A549 (cell line): ENCODE results near the gene IFNA14.

Source experiments
- ESRRA ChIP-seq: fragments of 150-350 bp; IDR thresholded peaks from 2 replicates; pipeline ENCODE4 v1.6.1; 2014; ENCODE audit warnings: mild to moderate bottlenecking, low read length, borderline replicate concordance
- PHF8 ChIP-seq: fragments of 200-600 bp; sonication (generic); IDR thresholded peaks from 2 replicates; pipeline ENCODE4 v1.6.1; 2016; ENCODE audit warnings: low read depth, mild to moderate bottlenecking, antibody characterized with exemption, moderate library complexity, borderline replicate concordance
- POLR2A ChIP-seq: IDR thresholded peaks from 2 replicates; pipeline ENCODE4 v1.6.1; 2012; ENCODE audit warnings: mild to moderate bottlenecking, low read length
- POLR2AphosphoS2 ChIP-seq: conservative IDR thresholded peaks from 2 replicates; pipeline ENCODE4 v1.6.1; 2012; ENCODE audit warnings: low read length, improper control_type of control experiment, inconsistent platforms
- ZFP36 ChIP-seq: fragments of 450-650 bp; IDR thresholded peaks from 2 replicates; pipeline ENCODE4 v1.6.1; 2014; ENCODE audit warnings: borderline replicate concordance; ENCODE audit not compliant: partially characterized antibody
- ZSCAN20 ChIP-seq: fragments of 250-450 bp; sonication (Bioruptor Pico); IDR thresholded peaks from 2 replicates; pipeline ENCODE4 v1.8.0; 2022; ENCODE audit warnings: mild to moderate bottlenecking, moderate library complexity
- TF ChIP-seq, protein P1 (sequence below): fragments of >200 bp; sonication (Bioruptor Twin); formaldehyde crosslinking; IDR thresholded peaks from 3 replicates; pipeline ENCODE4 v1.5.1; 2016

- TF ChIP-seq PHF8 (no peak), ZFP36 (no peak), POLR2AphosphoS2 (no peak), ZSCAN20 (CRISPR knock-in tag) (no peak), POLR2A (no peak), ESRRA (no peak)
- TF ChIP-seq, protein P1, sequence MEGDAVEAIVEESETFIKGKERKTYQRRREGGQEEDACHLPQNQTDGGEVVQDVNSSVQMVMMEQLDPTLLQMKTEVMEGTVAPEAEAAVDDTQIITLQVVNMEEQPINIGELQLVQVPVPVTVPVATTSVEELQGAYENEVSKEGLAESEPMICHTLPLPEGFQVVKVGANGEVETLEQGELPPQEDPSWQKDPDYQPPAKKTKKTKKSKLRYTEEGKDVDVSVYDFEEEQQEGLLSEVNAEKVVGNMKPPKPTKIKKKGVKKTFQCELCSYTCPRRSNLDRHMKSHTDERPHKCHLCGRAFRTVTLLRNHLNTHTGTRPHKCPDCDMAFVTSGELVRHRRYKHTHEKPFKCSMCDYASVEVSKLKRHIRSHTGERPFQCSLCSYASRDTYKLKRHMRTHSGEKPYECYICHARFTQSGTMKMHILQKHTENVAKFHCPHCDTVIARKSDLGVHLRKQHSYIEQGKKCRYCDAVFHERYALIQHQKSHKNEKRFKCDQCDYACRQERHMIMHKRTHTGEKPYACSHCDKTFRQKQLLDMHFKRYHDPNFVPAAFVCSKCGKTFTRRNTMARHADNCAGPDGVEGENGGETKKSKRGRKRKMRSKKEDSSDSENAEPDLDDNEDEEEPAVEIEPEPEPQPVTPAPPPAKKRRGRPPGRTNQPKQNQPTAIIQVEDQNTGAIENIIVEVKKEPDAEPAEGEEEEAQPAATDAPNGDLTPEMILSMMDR, result no peak
These were observed 6.5 kb downstream of the IFNA14 start for GRCh38 chr9:21233258-21233657.
